Tibial nerve (tissue), 4 donors: ENCODE measurements around the gene TEAD4. TPM values are rescaled to one million over a fixed set of nuclear protein-coding genes. Genes with fewer than 3 reads are reported as not detected.

ENCODE experiments used
- DNase-seq, 2 donors: peaks; one replicate each; pipeline ENCODE4 v3.0.0-alpha.2; 2019; ENCODE audit warnings: low spot score in 2 of 2
- H3K27ac ChIP-seq, 4 donors: fragments of 200-600 bp; sonication (generic) in 3 of 4; one replicate each; pipeline ENCODE4 v1.5.1; 2017 to 2019; ENCODE audit warnings: mild to moderate bottlenecking in 1 of 4
- H3K27me3 ChIP-seq, 2 donors: fragments of 200-600 bp; sonication (generic) in 1 of 2; one replicate each; pipeline versions ENCODE4 v1.5.1 to v1.6.0; 2017 to 2019
- H3K36me3 ChIP-seq, 3 donors: fragments of 200-600 bp; sonication (generic); one replicate each; pipeline ENCODE4 v1.5.1; 2018 to 2019
- H3K4me1 ChIP-seq, 4 donors: fragments of 200-600 bp; sonication (generic) in 3 of 4; one replicate each; pipeline ENCODE4 v1.5.1; 2017 to 2019
- H3K4me3 ChIP-seq, 4 donors: fragments of 200-600 bp; sonication (generic) in 3 of 4; one replicate each; pipeline ENCODE4 v1.5.1; 2017 to 2019; ENCODE audit warnings: mild to moderate bottlenecking in 1 of 4, moderate library complexity in 1 of 4
- H3K9me3 ChIP-seq, 4 donors: fragments of 200-600 bp; sonication (generic) in 3 of 4; one replicate each; pipeline ENCODE4 v1.5.1; 2017 to 2019
- EP300 ChIP-seq, 2 donors: sonication (generic); formaldehyde crosslinking; IDR thresholded peaks; one replicate each; pipeline ENCODE4 v1.6.1; 2017; ENCODE audit warnings: antibody characterized with exemption in 2 of 2, mild to moderate bottlenecking in 1 of 2
- POLR2A ChIP-seq, 2 donors: fragments of 450-650 bp; IDR thresholded peaks; one replicate each; pipeline ENCODE4 v1.6.1; 2017; ENCODE audit warnings: antibody characterized with exemption in 2 of 2, mild to moderate bottlenecking in 2 of 2, moderate library complexity in 2 of 2
- WGBS, 2 donors: methylation state at CpG; one replicate each; pipeline ENCODE4 v1.1.5; 2018; 5-methylcytosine and 5-hydroxymethylcytosine counted together
- total RNA-seq, 4 donors: library from RNA; depleted of rRNA; stranded (reverse); fragments of >200 nt; gene quantifications; one replicate each; pipeline ENCODE4 v1.1.0, GENCODE V29; 2016
- TF ChIP-seq, protein P1 (sequence below), 5 experiments: fragments of 200-600 bp in 3 of 5; fragments of 450-650 bp in 2 of 5; sonication (generic) in 3 of 5; IDR thresholded peaks; one replicate each; pipeline ENCODE4 v1.5.1; 2016 to 2019; ENCODE audit warnings: antibody characterized with exemption in 5 of 5, mild to moderate bottlenecking in 3 of 5, moderate library complexity in 2 of 5

TEAD4 gene
- total RNA-seq, 4 donors from 2014 or later: 17.2 to 34.2 (median 23.5) TPM

DNA sequence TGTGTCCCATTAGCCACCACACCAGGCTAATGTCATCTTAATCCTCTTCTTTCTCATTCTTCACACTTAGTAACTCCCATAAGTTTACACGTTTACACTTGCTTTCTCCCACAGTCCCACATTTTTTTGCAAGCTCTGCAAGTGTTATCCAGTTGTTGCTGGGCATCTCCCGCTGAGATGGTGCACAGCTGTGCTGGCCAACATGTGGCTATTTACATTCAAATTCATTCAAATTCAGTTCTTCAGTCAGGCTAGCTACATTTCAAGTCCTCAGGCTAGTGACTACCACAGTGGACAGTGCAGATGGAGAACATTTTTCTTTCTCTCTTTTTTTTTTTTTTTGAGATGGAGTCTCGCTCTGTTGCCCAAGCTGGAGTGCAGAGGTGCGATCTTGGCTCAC is 9.8 kb upstream of the TEAD4 start:
- Histone ChIP-seq H3K4me1 (peaks cover 0 to 4% (median 0%) of the 10 kb centered on the region in 4 donors), H3K27me3 (no peaks in the 10 kb centered on the region), H3K4me3 (no peak overlapping the region), H3K9me3 (no peaks in the 10 kb centered on the region), H3K27ac (no peak overlapping the region), H3K36me3 (no peaks in the 10 kb centered on the region)
- DNase-seq: no peak
- whole genome bisulfite sequencing, 2 donors: 77 to 87% methylated on average over 4 of the region's 4 CpGs
- TF ChIP-seq POLR2A (IDR thresholded peaks at IDR 0.05) (no peak), EP300 (IDR thresholded peaks at IDR 0.05) (no peak)
- TF ChIP-seq, protein P1, sequence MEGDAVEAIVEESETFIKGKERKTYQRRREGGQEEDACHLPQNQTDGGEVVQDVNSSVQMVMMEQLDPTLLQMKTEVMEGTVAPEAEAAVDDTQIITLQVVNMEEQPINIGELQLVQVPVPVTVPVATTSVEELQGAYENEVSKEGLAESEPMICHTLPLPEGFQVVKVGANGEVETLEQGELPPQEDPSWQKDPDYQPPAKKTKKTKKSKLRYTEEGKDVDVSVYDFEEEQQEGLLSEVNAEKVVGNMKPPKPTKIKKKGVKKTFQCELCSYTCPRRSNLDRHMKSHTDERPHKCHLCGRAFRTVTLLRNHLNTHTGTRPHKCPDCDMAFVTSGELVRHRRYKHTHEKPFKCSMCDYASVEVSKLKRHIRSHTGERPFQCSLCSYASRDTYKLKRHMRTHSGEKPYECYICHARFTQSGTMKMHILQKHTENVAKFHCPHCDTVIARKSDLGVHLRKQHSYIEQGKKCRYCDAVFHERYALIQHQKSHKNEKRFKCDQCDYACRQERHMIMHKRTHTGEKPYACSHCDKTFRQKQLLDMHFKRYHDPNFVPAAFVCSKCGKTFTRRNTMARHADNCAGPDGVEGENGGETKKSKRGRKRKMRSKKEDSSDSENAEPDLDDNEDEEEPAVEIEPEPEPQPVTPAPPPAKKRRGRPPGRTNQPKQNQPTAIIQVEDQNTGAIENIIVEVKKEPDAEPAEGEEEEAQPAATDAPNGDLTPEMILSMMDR (IDR thresholded peaks at IDR 0.05): no peak

DNA sequence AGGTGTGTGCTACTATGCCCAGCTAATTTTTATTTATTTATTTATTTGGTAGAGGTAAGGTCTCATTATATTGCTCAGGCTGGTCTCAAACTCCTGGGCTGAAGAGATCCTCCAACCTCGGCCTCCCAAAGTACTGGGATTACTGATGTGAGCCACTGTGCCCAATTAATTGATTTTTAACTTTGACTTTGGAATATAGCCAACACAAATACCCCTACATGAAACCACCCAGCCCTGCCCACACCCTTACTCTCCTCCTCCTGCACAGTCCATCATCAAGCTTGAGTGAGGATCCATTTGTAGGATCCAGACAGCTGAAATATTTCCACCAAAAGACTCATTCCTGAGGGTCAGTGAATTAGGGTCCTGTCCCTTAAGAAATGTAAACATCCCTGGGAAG is 3.3 kb upstream of the TEAD4 start:
- Histone ChIP-seq H3K27me3 (peaks cover 0 to 3% of the 10 kb centered on the region in 2 donors), H3K4me3 (no peak overlapping the region), H3K9me3 (no peaks in the 10 kb centered on the region), H3K4me1 (peaks cover 0 to 26% (median 7%) of the 10 kb centered on the region in 4 donors), H3K27ac (no peak overlapping the region), H3K36me3 (no peaks in the 10 kb centered on the region)
- TF ChIP-seq EP300 (IDR thresholded peaks at IDR 0.05) (no peak), POLR2A (IDR thresholded peaks at IDR 0.05) (no peak)
- TF ChIP-seq, protein P1 (IDR thresholded peaks at IDR 0.05): no peak
- no peak for DNase-seq
- WGBS, 2 donors: 96% methylated on average over 1 of the region's 1 CpG

DNA sequence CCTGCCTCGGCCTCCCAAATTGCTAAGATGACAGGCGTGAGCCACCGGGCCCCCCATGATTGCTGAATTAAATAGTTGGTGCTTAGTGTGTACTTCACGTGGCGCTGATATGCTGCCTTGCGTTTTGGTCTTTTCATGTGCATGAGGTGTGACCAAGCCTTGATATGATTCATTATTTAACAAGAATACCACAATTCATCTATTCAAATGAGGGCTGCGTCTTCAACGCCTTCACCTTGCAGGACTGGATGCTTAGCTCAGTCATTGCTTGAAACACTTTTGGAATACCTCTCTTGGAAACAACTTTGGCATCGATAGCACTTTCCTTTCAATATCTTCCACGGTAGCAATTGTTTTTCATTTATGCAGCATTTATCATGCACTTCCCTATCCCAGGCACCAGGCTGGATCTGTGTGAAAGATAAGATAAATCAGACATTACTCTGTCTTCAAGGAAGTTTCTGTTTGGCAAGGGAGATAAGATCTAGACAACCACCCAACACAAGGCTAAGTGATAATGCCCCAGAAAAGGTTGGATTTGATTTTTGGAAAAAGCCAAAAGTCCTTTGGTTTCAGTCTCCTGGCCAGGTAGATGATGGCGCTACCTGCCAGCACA is 1.3 kb upstream of the TEAD4 start:
- H3K4me1 ChIP-seq: peaks cover 0 to 33% (median 7%) of the 10 kb centered on the region in 4 donors
- peaks cover 0 to 3% of the 10 kb centered on the region in 2 donors for H3K27me3 ChIP-seq
- DNase-seq: no peak
- WGBS, 2 donors: 78 to 81% methylated on average over 11 of the region's 11 CpGs
- TF ChIP-seq POLR2A (IDR thresholded peaks at IDR 0.05): no peak
- TF ChIP-seq EP300 (IDR thresholded peaks at IDR 0.05): no peak
- TF ChIP-seq, protein P1 (IDR thresholded peaks at IDR 0.05): no peak
- H3K9me3 ChIP-seq: no peaks in the 10 kb centered on the region
- H3K27ac ChIP-seq: peak overlapping the region in 1 of 4 donors; percentile 89
- no peaks in the 10 kb centered on the region for H3K36me3 ChIP-seq
- peak overlapping the region in 1 of 4 donors; percentile 70 for H3K4me3 ChIP-seq

DNA sequence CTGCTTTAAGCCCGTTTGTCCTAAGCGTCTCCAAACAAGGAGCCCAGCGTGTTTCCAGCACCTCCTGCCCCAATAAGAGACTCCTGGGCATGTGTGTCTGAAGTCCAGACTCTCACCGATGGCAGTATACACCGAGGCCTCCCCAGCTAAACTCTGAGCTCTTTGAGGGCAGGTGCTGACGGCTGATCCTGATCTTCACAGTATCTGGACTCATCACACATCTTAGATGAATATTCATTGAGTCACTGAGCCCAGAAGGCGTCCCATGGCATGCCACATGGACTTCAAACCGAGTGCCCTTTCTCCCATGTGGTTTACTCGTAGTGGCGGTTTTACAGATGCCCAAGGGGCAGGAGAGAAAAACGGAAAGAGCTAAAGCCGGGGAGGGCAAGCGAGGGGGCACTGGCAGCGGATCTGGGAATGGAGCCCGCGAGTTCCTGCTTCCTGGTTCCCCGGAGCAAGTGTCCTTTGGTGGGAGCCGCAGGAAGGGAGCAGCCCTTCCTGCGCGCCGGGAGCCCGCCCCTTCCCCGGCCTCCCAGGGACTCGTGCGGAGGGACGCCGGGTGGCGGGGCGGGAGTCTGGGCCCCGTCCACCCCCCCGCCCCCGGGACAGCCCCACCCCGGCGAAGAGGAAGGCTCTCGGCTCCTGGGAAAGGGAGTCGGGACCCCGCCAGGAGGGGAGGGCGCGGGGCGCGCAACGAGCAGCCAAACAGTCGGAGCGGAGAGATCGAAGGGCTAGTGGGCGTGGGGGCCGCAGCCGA is 585 bp upstream of the TEAD4 start:
- peaks cover 0 to 34% (median 7%) of the 10 kb centered on the region in 4 donors for H3K4me1 ChIP-seq
- WGBS, 2 donors: 3 to 4% methylated on average over 16 to 19 of the region's 48 CpGs
- H3K36me3 ChIP-seq: no peaks in the 10 kb centered on the region
- peak overlapping the region; percentile 58 to 89 (median 76) for H3K27ac ChIP-seq
- peaks cover 0 to 3% of the 10 kb centered on the region in 2 donors for H3K27me3 ChIP-seq
- H3K4me3 ChIP-seq: peak overlapping the region; percentile 48 to 70 (median 60)
- H3K9me3 ChIP-seq: no peaks in the 10 kb centered on the region
- TF ChIP-seq POLR2A (IDR thresholded peaks at IDR 0.05) (no peak), EP300 (IDR thresholded peaks at IDR 0.05) (no peak)
- TF ChIP-seq, protein P1 (IDR thresholded peaks at IDR 0.05): no peak
- no peak for DNase-seq
